ENCODE results near the gene C10orf71. TPM values are rescaled to one million over a fixed set of nuclear protein-coding genes. Genes with fewer than 3 reads are reported as not detected.

C10orf71 gene
- total RNA-seq, 1 donor from 2014 or later: 0.26 TPM

- no peak for DNase-seq (ENCODE audit: low spot score)
Observed at GRCh38 chr10:49318755-49319154, 19.8 kb downstream of the C10orf71 start.

GRCh38 chr10:49319206-49319605 is 20.2 kb downstream of the C10orf71 start:
- no peak for DNase-seq (ENCODE audit: low spot score)

- no peak for DNase-seq (ENCODE audit: low spot score)
Observed at GRCh38 chr10:49320191-49320590, 21.2 kb downstream of the C10orf71 start.

- no peak for DNase-seq (ENCODE audit: low spot score)
Observed at GRCh38 chr10:49321021-49321420, 22.1 kb downstream of the C10orf71 start.

- DNase-seq (ENCODE audit: low spot score): no peak
Observed at GRCh38 chr10:49322371-49323170, 23.6 kb downstream of the C10orf71 start.

- DNase-seq (ENCODE audit: low spot score): no peak
Observed at GRCh38 chr10:49323171-49323895, 24.4 kb downstream of the C10orf71 start.

- no peak for DNase-seq (ENCODE audit: low spot score)
Observed at GRCh38 chr10:49323896-49324270, 24.9 kb downstream of the C10orf71 start.

GRCh38 chr10:49324711-49325110 is 25.7 kb downstream of the C10orf71 start:
- no peak for DNase-seq (ENCODE audit: low spot score)

- DNase-seq (ENCODE audit: low spot score): no peak
Observed at GRCh38 chr10:49325131-49325915, 26.4 kb downstream of the C10orf71 start.

GRCh38 chr10:49325916-49326783 is 27.2 kb downstream of the C10orf71 start:
- DNase-seq (ENCODE audit: low spot score): no peak

- no peak for DNase-seq (ENCODE audit: low spot score)
Observed at GRCh38 chr10:49327036-49327813, 28.3 kb downstream of the C10orf71 start.

- no peak for DNase-seq (ENCODE audit: low spot score)
Observed at GRCh38 chr10:49328401-49329145, 29.6 kb downstream of the C10orf71 start.

- DNase-seq (ENCODE audit: low spot score): no peak
Observed at GRCh38 chr10:49329146-49329505, 30.2 kb downstream of the C10orf71 start.

- no peak for DNase-seq (ENCODE audit: low spot score)
Observed at GRCh38 chr10:49330127-49330665, 31.2 kb downstream of the C10orf71 start.

- DNase-seq (ENCODE audit: low spot score): no peak
Observed at GRCh38 chr10:49331431-49331830, 32.5 kb downstream of the C10orf71 start.

- DNase-seq (ENCODE audit: low spot score): no peak
Observed at GRCh38 chr10:49332333-49332732, 33.4 kb downstream of the C10orf71 start.

GRCh38 chr10:49332768-49333167 is 33.8 kb downstream of the C10orf71 start:
- no peak for DNase-seq (ENCODE audit: low spot score)

GRCh38 chr10:49333192-49333591 is 34.2 kb downstream of the C10orf71 start:
- no peak for DNase-seq (ENCODE audit: low spot score)

- DNase-seq (ENCODE audit: low spot score): no peak
Observed at GRCh38 chr10:49334964-49335363, 36.0 kb downstream of the C10orf71 start.

Data from ureter (tissue), 1 donor.